WTC11 (cell line): Measurements from ENCODE around the gene AMIGO3. TPM values are rescaled to one million over a fixed set of nuclear protein-coding genes. Genes with fewer than 3 reads are reported as not detected.

ENCODE experiments used
- ATAC-seq: fragments of 200-7000 bp; cut with Tn5 transposase; 2 replicates; pipeline ENCODE4 v1.10.0; 2021; ENCODE audit warnings: mild to moderate bottlenecking, moderate library complexity
- CTCF ChIA-PET: fragments of 300-600 bp; sonication (Branson Sonifier 250); formaldehyde crosslinking; loops from one replicate; lab custom pipeline; 2021; ENCODE audit warnings: antibody characterized with exemption; lab: Charles Lee
- POLR2A ChIA-PET: fragments of 350-600 bp; sonication (Branson Sonifier 250); formaldehyde crosslinking; loops from one replicate; lab custom pipeline; 2021; ENCODE audit warnings: antibody characterized with exemption; lab: Charles Lee
- DNase-seq: peaks from one replicate; pipeline ENCODE4 v3.0.0; 2021; ENCODE audit warnings: low spot score
- H3K27ac Mint-ChIP-seq: 2 replicates; pipeline ENCODE4 v1.8.0; 2021; ENCODE audit warnings: mixed read lengths
- H3K27me3 Mint-ChIP-seq: 2 replicates; pipeline ENCODE4 v1.8.0; 2021; ENCODE audit warnings: low read depth, mild to moderate bottlenecking, moderate library complexity, mixed read lengths
- H3K36me3 Mint-ChIP-seq: 2 replicates; pipeline ENCODE4 v1.8.0; 2021; ENCODE audit warnings: mixed read lengths
- H3K4me1 Mint-ChIP-seq: 2 replicates; pipeline ENCODE4 v1.8.0; 2022; ENCODE audit warnings: mixed read lengths
- H3K4me3 Mint-ChIP-seq: 2 replicates; pipeline ENCODE4 v1.8.0; 2021; ENCODE audit warnings: mild to moderate bottlenecking, moderate library complexity, mixed read lengths
- H3K9me3 Mint-ChIP-seq: 2 replicates; pipeline ENCODE4 v1.8.0; 2021; ENCODE audit warnings: mixed read lengths
- ELF4 ChIP-seq: sonication (generic); formaldehyde crosslinking; IDR thresholded peaks from 2 replicates; pipeline ENCODE4 v1.8.1; 2022; ENCODE audit warnings: low read depth, mild to moderate bottlenecking, moderate library complexity, missing genetic modification reagents
- FOXP1 ChIP-seq: sonication (generic); formaldehyde crosslinking; IDR thresholded peaks from 2 replicates; pipeline ENCODE4 v1.8.0; 2022; ENCODE audit warnings: missing genetic modification reagents, mild to moderate bottlenecking, moderate library complexity, borderline replicate concordance
- GABPB1 ChIP-seq: sonication (generic); formaldehyde crosslinking; IDR thresholded peaks from 2 replicates; pipeline ENCODE4 v1.8.1; 2023; ENCODE audit warnings: mild to moderate bottlenecking, missing genetic modification reagents
- GTF2I ChIP-seq: fragments of 250-450 bp; sonication (Bioruptor Pico); conservative IDR thresholded peaks from 2 replicates; pipeline ENCODE4 v1.4.0; 2021; ENCODE audit warnings: mild to moderate bottlenecking
- HMGA2 ChIP-seq: fragments of 250-450 bp; sonication (Bioruptor Pico); IDR thresholded peaks from 2 replicates; pipeline ENCODE4 v1.4.0; 2021; ENCODE audit warnings: mild to moderate bottlenecking, moderate library complexity
- IRF2 ChIP-seq: sonication (generic); formaldehyde crosslinking; IDR thresholded peaks from 2 replicates; pipeline ENCODE4 v1.8.0; 2022; ENCODE audit warnings: low read depth, missing genetic modification reagents, borderline replicate concordance
- JAZF1 ChIP-seq: fragments of 250-450 bp; sonication (Bioruptor Pico); IDR thresholded peaks from 2 replicates; pipeline ENCODE4 v1.9.0; 2021; ENCODE audit warnings: moderate library complexity, mild to moderate bottlenecking, inconsistent platforms
- KAT7 ChIP-seq: sonication (generic); formaldehyde crosslinking; IDR thresholded peaks from 2 replicates; pipeline ENCODE4 v1.8.1; 2023; ENCODE audit warnings: missing genetic modification reagents, mild to moderate bottlenecking, borderline replicate concordance
- NFYB ChIP-seq: sonication (generic); formaldehyde crosslinking; conservative IDR thresholded peaks from 2 replicates; pipeline ENCODE4 v1.8.0; 2022; ENCODE audit warnings: low read depth, missing genetic modification reagents
- NR1H2 ChIP-seq: sonication (generic); formaldehyde crosslinking; IDR thresholded peaks from 2 replicates; pipeline ENCODE4 v1.9.0; 2021; ENCODE audit warnings: mild to moderate bottlenecking, moderate library complexity, missing genetic modification reagents
- SMAD3 ChIP-seq: sonication (generic); formaldehyde crosslinking; IDR thresholded peaks from 2 replicates; pipeline ENCODE4 v1.8.0; 2022; ENCODE audit warnings: missing genetic modification reagents, mild to moderate bottlenecking, borderline replicate concordance
- TEAD1 ChIP-seq: sonication (generic); formaldehyde crosslinking; IDR thresholded peaks from 2 replicates; pipeline ENCODE4 v1.8.0; 2022; ENCODE audit warnings: mild to moderate bottlenecking, missing genetic modification reagents
- TP53 ChIP-seq: sonication (generic); formaldehyde crosslinking; IDR thresholded peaks from 2 replicates; pipeline ENCODE4 v1.8.1; 2023; ENCODE audit warnings: mild to moderate bottlenecking, missing genetic modification reagents
- ZNF138 ChIP-seq: sonication (generic); formaldehyde crosslinking; conservative IDR thresholded peaks from 2 replicates; pipeline ENCODE4 v1.8.1; 2022; ENCODE audit warnings: mild to moderate bottlenecking, moderate library complexity, missing genetic modification reagents
- ZNF219 ChIP-seq: sonication (generic); formaldehyde crosslinking; IDR thresholded peaks from 2 replicates; pipeline ENCODE4 v1.8.0; 2023; ENCODE audit warnings: missing genetic modification reagents, mild to moderate bottlenecking, borderline replicate concordance
- ZNF232 ChIP-seq: sonication (generic); formaldehyde crosslinking; IDR thresholded peaks from 2 replicates; pipeline ENCODE4 v1.8.0; 2022; ENCODE audit warnings: mild to moderate bottlenecking, missing genetic modification reagents
- ZNF317 ChIP-seq: sonication (generic); formaldehyde crosslinking; IDR thresholded peaks from 2 replicates; pipeline ENCODE4 v1.8.1; 2023; ENCODE audit warnings: low read depth, mild to moderate bottlenecking, moderate library complexity, missing genetic modification reagents, borderline replicate concordance
- ZNF396 ChIP-seq: fragments of 250-450 bp; sonication (Bioruptor Pico); IDR thresholded peaks from 2 replicates; pipeline ENCODE4 v1.8.0; 2021; ENCODE audit warnings: mild to moderate bottlenecking, moderate library complexity, borderline replicate concordance
- ZNF423 ChIP-seq: fragments of 250-450 bp; sonication (Bioruptor Pico); IDR thresholded peaks from 2 replicates; pipeline ENCODE4 v2.1.2; 2022; ENCODE audit warnings: mild to moderate bottlenecking, moderate library complexity
- ZNF671 ChIP-seq: fragments of 250-450 bp; sonication (Bioruptor Pico); IDR thresholded peaks from 2 replicates; pipeline ENCODE4 v1.8.0; 2021; ENCODE audit warnings: mild to moderate bottlenecking
- total RNA-seq: library from RNA; stranded (reverse); gene quantifications from 3 replicates; pipeline ENCODE4 v1.2.3, GENCODE V29; 2021
- TF ChIP-seq, protein P1 (sequence below): sonication (generic); formaldehyde crosslinking; conservative IDR thresholded peaks from 2 replicates; pipeline ENCODE4 v1.8.1; 2023; ENCODE audit warnings: mild to moderate bottlenecking, low read depth, missing genetic modification reagents, moderate library complexity
- TF ChIP-seq, protein P2 (sequence below): sonication (generic); formaldehyde crosslinking; IDR thresholded peaks from 2 replicates; pipeline ENCODE4 v1.8.1; 2022; ENCODE audit warnings: missing genetic modification reagents, borderline replicate concordance
- TF ChIP-seq, protein P3 (sequence below): sonication (generic); formaldehyde crosslinking; IDR thresholded peaks from 2 replicates; pipeline ENCODE4 v1.8.0; 2023; ENCODE audit warnings: missing genetic modification reagents
- TF ChIP-seq, protein P4 (sequence below): sonication (generic); formaldehyde crosslinking; conservative IDR thresholded peaks from 2 replicates; pipeline ENCODE4 v1.8.1; 2022; ENCODE audit warnings: mild to moderate bottlenecking, missing genetic modification reagents
- TF ChIP-seq, protein P5 (sequence below): sonication (generic); formaldehyde crosslinking; IDR thresholded peaks from 2 replicates; pipeline ENCODE4 v1.8.0; 2022; ENCODE audit warnings: missing genetic modification reagents
- TF ChIP-seq, protein P6 (sequence below): sonication (generic); formaldehyde crosslinking; IDR thresholded peaks from 2 replicates; pipeline ENCODE4 v1.8.1; 2022; ENCODE audit warnings: low read depth, missing genetic modification reagents, borderline replicate concordance

The AMIGO3 gene
- total RNA-seq, 1 experiment from 2014 or later: 3.9 TPM

DNA sequence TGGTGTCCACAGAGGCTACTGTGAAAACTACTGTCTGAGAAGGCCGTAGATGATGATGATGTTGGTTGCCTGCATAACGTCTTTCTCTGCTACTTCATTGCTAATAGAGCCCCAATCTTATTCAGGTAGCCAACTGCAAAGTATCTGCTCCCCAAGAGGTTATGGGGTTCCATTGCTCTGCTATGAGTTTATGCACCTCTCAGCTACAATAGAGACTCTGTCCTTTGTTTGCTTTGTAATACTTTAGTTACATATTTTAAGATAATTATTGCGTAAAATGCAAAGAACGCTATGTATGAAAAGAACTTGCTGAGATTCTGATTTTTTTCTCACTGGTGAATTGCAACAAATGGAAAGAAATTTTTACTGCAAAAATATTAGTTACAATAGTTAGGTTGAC lies 32.0 kb upstream of the AMIGO3 start:
- CTCF ChIA-PET: no interaction called here

DNA sequence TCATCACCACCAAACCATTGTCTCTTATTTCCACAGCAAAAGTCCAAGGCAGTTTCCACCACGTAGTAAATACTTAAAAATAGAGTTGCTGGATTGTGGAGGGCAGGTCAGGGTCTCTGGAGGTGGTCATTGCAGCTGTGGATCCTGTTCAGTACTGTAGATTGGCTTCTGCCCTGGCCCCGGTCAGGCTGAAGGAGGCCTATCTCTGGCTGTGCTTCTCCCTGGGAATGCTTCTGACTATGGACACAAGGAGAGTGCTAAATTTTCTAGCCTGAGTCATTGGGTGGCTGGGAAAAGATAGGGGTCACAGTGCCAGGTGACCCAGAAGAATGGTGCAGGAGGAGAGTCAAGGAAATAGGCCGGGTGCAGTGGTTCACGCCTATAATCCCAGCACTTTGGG lies 30.6 kb upstream of the AMIGO3 start:
- TF ChIP-seq NR1H2 (CRISPR knock-in tag) (no peak), GTF2I (CRISPR knock-in tag) (no peak), FOXP1 (CRISPR knock-in tag) (no peak), NFYB (CRISPR knock-in tag) (no peak), ELF4 (CRISPR knock-in tag) (no peak), HMGA2 (CRISPR knock-in tag) (no peak), SMAD3 (CRISPR knock-in tag) (no peak), TEAD1 (CRISPR knock-in tag) (no peak), ZNF219 (no peak), ZNF317 (CRISPR knock-in tag) (no peak), TP53 (no peak), JAZF1 (CRISPR knock-in tag) (no peak), IRF2 (CRISPR knock-in tag) (no peak), ZNF423 (CRISPR knock-in tag) (no peak)
- TF ChIP-seq, protein P1, sequence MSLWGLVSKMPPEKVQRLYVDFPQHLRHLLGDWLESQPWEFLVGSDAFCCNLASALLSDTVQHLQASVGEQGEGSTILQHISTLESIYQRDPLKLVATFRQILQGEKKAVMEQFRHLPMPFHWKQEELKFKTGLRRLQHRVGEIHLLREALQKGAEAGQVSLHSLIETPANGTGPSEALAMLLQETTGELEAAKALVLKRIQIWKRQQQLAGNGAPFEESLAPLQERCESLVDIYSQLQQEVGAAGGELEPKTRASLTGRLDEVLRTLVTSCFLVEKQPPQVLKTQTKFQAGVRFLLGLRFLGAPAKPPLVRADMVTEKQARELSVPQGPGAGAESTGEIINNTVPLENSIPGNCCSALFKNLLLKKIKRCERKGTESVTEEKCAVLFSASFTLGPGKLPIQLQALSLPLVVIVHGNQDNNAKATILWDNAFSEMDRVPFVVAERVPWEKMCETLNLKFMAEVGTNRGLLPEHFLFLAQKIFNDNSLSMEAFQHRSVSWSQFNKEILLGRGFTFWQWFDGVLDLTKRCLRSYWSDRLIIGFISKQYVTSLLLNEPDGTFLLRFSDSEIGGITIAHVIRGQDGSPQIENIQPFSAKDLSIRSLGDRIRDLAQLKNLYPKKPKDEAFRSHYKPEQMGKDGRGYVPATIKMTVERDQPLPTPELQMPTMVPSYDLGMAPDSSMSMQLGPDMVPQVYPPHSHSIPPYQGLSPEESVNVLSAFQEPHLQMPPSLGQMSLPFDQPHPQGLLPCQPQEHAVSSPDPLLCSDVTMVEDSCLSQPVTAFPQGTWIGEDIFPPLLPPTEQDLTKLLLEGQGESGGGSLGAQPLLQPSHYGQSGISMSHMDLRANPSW: no peak
- TF ChIP-seq, protein P2, sequence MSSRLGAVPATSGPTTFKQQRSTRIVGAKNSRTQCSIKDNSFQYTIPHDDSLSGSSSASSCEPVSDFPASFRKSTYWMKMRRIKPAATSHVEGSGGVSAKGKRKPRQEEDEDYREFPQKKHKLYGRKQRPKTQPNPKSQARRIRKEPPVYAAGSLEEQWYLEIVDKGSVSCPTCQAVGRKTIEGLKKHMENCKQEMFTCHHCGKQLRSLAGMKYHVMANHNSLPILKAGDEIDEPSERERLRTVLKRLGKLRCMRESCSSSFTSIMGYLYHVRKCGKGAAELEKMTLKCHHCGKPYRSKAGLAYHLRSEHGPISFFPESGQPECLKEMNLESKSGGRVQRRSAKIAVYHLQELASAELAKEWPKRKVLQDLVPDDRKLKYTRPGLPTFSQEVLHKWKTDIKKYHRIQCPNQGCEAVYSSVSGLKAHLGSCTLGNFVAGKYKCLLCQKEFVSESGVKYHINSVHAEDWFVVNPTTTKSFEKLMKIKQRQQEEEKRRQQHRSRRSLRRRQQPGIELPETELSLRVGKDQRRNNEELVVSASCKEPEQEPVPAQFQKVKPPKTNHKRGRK: no peak
- TF ChIP-seq, protein P3, sequence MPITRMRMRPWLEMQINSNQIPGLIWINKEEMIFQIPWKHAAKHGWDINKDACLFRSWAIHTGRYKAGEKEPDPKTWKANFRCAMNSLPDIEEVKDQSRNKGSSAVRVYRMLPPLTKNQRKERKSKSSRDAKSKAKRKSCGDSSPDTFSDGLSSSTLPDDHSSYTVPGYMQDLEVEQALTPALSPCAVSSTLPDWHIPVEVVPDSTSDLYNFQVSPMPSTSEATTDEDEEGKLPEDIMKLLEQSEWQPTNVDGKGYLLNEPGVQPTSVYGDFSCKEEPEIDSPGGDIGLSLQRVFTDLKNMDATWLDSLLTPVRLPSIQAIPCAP (CRISPR knock-in tag): no peak
- TF ChIP-seq, protein P4, sequence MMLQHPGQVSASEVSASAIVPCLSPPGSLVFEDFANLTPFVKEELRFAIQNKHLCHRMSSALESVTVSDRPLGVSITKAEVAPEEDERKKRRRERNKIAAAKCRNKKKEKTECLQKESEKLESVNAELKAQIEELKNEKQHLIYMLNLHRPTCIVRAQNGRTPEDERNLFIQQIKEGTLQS: no peak
- TF ChIP-seq, protein P5, sequence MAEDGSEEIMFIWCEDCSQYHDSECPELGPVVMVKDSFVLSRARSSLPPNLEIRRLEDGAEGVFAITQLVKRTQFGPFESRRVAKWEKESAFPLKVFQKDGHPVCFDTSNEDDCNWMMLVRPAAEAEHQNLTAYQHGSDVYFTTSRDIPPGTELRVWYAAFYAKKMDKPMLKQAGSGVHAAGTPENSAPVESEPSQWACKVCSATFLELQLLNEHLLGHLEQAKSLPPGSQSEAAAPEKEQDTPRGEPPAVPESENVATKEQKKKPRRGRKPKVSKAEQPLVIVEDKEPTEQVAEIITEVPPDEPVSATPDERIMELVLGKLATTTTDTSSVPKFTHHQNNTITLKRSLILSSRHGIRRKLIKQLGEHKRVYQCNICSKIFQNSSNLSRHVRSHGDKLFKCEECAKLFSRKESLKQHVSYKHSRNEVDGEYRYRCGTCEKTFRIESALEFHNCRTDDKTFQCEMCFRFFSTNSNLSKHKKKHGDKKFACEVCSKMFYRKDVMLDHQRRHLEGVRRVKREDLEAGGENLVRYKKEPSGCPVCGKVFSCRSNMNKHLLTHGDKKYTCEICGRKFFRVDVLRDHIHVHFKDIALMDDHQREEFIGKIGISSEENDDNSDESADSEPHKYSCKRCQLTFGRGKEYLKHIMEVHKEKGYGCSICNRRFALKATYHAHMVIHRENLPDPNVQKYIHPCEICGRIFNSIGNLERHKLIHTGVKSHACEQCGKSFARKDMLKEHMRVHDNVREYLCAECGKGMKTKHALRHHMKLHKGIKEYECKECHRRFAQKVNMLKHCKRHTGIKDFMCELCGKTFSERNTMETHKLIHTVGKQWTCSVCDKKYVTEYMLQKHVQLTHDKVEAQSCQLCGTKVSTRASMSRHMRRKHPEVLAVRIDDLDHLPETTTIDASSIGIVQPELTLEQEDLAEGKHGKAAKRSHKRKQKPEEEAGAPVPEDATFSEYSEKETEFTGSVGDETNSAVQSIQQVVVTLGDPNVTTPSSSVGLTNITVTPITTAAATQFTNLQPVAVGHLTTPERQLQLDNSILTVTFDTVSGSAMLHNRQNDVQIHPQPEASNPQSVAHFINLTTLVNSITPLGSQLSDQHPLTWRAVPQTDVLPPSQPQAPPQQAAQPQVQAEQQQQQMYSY: no peak
- TF ChIP-seq, all 79 proteins: peak for 0
- Mint-ChIP-seq H3K4me1 (no peaks in the 10 kb centered on the region), H3K4me3 (no peak overlapping the region), H3K27me3 (no peaks in the 10 kb centered on the region), H3K36me3 (peaks cover 10% of the 10 kb centered on the region), H3K9me3 (no peaks in the 10 kb centered on the region), H3K27ac (peak overlapping the region; percentile 51; the same call in 1 of the 2 replicates)
- no peak for ATAC-seq
- ChIA-PET POLR2A (no interaction called here), CTCF (no interaction called here)
- no peak for DNase-seq

More for the DNA sequence above, 32.0 kb upstream of the AMIGO3 start:
- DNase-seq (no peak), ATAC-seq (no peak)
- TF ChIP-seq ZNF232 (CRISPR knock-in tag): no peak
- no peak for TF ChIP-seq SMAD3 (CRISPR knock-in tag)
- no peak for TF ChIP-seq ELF4 (CRISPR knock-in tag)
- TF ChIP-seq ZNF138: no peak
- no peak for TF ChIP-seq GABPB1
- TF ChIP-seq JAZF1 (CRISPR knock-in tag): no peak
- TF ChIP-seq KAT7 (CRISPR knock-in tag): no peak
- TF ChIP-seq ZNF671 (CRISPR knock-in tag): no peak
- no peak for TF ChIP-seq ZNF396 (CRISPR knock-in tag)
- TF ChIP-seq, protein P6, sequence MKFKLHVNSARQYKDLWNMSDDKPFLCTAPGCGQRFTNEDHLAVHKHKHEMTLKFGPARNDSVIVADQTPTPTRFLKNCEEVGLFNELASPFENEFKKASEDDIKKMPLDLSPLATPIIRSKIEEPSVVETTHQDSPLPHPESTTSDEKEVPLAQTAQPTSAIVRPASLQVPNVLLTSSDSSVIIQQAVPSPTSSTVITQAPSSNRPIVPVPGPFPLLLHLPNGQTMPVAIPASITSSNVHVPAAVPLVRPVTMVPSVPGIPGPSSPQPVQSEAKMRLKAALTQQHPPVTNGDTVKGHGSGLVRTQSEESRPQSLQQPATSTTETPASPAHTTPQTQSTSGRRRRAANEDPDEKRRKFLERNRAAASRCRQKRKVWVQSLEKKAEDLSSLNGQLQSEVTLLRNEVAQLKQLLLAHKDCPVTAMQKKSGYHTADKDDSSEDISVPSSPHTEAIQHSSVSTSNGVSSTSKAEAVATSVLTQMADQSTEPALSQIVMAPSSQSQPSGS (CRISPR knock-in tag): no peak
- no peaks in the 10 kb centered on the region for H3K9me3 Mint-ChIP-seq
- POLR2A ChIA-PET: no interaction called here
- H3K4me1 Mint-ChIP-seq: peaks cover 5% of the 10 kb centered on the region
- no peak overlapping the region for H3K4me3 Mint-ChIP-seq
- H3K27me3 Mint-ChIP-seq: no peaks in the 10 kb centered on the region
- no peak overlapping the region for H3K27ac Mint-ChIP-seq
- peaks cover 6% of the 10 kb centered on the region for H3K36me3 Mint-ChIP-seq
